ENCODE data around the gene LDLRAD1.
"Not testable (repeated sequence)": the region's sequence is repeated elsewhere in the genome, so short reads cannot be mapped to it uniquely, and the experiment has no call there.

LDLRAD1 gene

GRCh38 chr1:54016343-54017282 lies 1.4 kb downstream of the LDLRAD1 start:
- DNase-seq (ENCODE audit: low read depth), result peak; percentile 35

GRCh38 chr1:54014009-54014629 lies 3.9 kb downstream of the LDLRAD1 start:
- no peak for DNase-seq (ENCODE audit: low read depth)

- no peak for DNase-seq (ENCODE audit: low read depth)
These were observed 4.5 kb downstream of the LDLRAD1 start for GRCh38 chr1:54013393-54014008.

- DNase-seq (ENCODE audit: low read depth), result no peak
These were observed 5.1 kb downstream of the LDLRAD1 start for GRCh38 chr1:54012863-54013262.

GRCh38 chr1:54012008-54012325 lies 6.0 kb downstream of the LDLRAD1 start:
- no peak for DNase-seq (ENCODE audit: low read depth)

- DNase-seq (ENCODE audit: low read depth), result no peak
These were observed 6.5 kb downstream of the LDLRAD1 start for GRCh38 chr1:54011316-54012007.

- no peak for DNase-seq (ENCODE audit: low read depth)
These were observed 7.4 kb downstream of the LDLRAD1 start for GRCh38 chr1:54010415-54011117.

- no peak for DNase-seq (ENCODE audit: low read depth)
These were observed 8.6 kb downstream of the LDLRAD1 start for GRCh38 chr1:54009406-54009805.

- DNase-seq (ENCODE audit: low read depth), result no peak
These were observed 9.1 kb downstream of the LDLRAD1 start for GRCh38 chr1:54008876-54009275.

GRCh38 chr1:54007613-54008012 lies 10.4 kb downstream of the LDLRAD1 start:
- no peak for DNase-seq (ENCODE audit: low read depth)

GRCh38 chr1:54006508-54006907 lies 11.5 kb downstream of the LDLRAD1 start:
- DNase-seq (ENCODE audit: low read depth), result no peak

- no peak for DNase-seq (ENCODE audit: low read depth)
These were observed 13.4 kb downstream of the LDLRAD1 start for GRCh38 chr1:54004481-54005049.

- not testable (repeated sequence) for DNase-seq (ENCODE audit: low read depth)
These were observed 14.1 kb downstream of the LDLRAD1 start for GRCh38 chr1:54003750-54004480.

GRCh38 chr1:54003249-54003646 lies 14.7 kb downstream of the LDLRAD1 start:
- DNase-seq (ENCODE audit: low read depth), result no peak

GRCh38 chr1:54002544-54003248 lies 15.3 kb downstream of the LDLRAD1 start:
- no peak for DNase-seq (ENCODE audit: low read depth)

GRCh38 chr1:54001591-54001990 lies 16.4 kb downstream of the LDLRAD1 start:
- no peak for DNase-seq (ENCODE audit: low read depth)

- no peak for DNase-seq (ENCODE audit: low read depth)
These were observed 18.1 kb downstream of the LDLRAD1 start for GRCh38 chr1:53999920-54000319.

GRCh38 chr1:53998223-53998622 lies 19.8 kb downstream of the LDLRAD1 start:
- no peak for DNase-seq (ENCODE audit: low read depth)

- no peak for DNase-seq (ENCODE audit: low read depth)
These were observed 22.3 kb downstream of the LDLRAD1 start for GRCh38 chr1:53995683-53996082.

GRCh38 chr1:53994516-53994915 lies 23.5 kb downstream of the LDLRAD1 start:
- DNase-seq (ENCODE audit: low read depth), result not testable (repeated sequence)

Measured in fibroblast of gingiva (primary cell).